IPS-NIHi7 (cell line): ENCODE data around the gene RAD17.
"Not testable (repeated sequence)": the region's sequence is repeated elsewhere in the genome, so short reads cannot be mapped to it uniquely, and the experiment has no call there.

Experiments
- DNase-seq: peaks from one replicate; pipeline ENCODE4 v3.0.0; 2012; ENCODE audit warnings: mixed read lengths; ENCODE audit errors: extremely low spot score

Gene RAD17

GRCh38 chr5:69374911-69375446 lies 5.4 kb downstream of the RAD17 start:
- no peak for DNase-seq

- DNase-seq, result no peak
Observed at GRCh38 chr5:69378376-69378775, 8.8 kb downstream of the RAD17 start.

DNA sequence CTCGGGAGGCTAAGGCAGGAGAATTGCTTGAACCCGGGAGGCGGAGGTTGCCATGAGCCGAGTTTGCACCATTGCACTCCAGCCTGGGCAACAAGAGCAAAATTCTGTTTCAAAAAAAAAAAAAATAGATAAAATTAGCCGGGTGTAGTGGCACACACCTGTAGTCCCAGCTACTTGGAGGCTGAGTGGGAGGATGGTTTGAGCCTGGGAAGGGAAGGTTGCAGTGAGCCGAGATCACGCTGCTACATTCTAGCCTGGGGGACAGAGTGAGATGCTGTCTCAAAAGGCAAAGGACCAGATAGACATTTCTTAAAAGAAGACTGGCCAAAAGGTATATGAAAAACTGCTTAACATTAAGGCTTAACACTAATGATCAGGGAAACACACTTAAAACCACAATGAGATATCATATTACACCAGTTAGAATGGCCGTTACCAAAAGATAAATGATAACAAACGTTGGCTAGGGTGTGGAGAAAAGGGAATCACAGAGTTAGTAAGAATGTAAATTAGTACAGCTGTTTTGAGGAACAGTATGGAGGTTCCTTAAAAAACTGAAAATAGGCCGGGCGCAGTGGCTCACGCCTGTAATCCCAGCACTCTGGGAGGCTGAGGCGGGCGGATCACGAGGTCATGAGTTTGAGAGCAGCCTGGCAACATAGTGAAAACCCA lies 35.2 kb downstream of the RAD17 start:
- DNase-seq, result no peak

DNA sequence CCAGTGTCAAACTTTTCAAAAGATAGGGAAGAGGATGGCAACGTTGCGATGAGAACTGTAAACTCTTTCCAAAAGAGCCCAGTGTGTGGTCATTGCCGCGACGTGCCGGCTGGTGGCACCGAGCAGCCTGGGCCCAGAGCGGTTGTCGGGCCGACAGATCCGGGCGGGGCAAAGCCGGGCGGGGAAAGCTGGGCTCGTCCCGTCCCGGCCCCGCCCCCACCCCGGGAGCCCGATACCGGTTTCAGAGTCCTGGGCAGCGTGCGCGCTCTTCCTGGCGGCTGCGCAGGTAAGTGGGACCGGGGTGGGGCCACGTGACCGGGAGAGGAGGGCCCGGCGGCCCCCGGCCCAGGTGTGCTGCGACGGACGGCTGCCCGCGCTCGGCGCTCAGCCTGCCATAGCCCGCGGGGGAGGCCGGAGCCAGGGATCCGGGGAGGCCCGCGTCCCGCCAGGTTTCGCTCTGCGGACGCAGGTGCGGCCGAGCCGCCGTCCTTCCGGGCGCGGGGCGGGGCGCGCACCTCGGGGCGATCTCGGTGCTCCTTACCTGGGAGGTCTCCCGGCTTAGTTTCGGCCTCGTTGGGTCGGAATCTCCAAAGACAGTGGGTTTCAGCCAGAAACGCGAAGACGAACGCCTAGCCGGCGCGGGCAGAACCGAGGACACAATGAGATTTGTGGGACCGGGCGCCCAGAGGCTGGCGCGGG lies 45.4 kb downstream of the RAD17 start, which contains the start of gene MARVELD2:
MARVELD2 (plus strand) TSS at position 232 of the 699 bp plus-strand sequence. CDS start 4,270 bp downstream, outside the sequence.
- peak; percentile 96 for DNase-seq

DNA sequence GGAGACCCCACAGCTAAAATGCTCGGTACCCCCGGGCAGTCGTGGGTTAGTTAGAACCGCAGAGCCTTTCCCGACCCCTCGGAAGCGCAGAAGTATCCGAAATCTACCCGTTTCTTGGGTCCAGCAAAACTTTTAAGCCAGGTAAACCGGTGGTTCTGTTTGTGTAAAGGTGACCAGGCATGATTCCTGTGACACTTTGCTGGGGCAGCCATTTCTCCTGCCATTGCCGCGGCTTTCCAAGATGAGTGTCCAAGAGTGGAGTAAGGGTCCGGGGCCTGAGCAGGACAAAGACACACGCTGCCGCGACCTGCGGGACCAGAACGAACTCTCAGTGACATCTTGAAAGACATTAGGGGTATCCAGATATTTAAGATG lies 46.0 kb downstream of the RAD17 start:
- DNase-seq, result peak; percentile 48

DNA sequence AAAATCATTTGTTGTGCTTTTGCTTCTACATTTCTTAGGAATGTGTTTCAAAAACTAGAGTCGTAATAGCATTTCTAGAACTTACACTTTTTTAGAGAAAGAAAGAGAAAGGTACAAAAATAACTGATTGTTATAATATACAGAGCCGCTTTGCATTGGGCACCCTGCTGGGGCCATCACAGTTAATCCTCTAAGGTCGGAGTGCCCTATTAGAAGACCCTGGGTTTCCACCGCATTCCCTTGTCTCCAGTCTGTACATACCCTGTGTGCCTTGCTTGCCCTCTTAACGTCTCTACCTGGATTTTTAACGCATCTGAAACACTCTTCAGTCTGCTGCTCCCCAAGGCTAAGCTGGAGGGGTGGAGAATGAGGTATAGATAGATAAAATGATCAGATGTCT lies 46.6 kb downstream of the RAD17 start:
- DNase-seq, result peak; percentile 20

GRCh38 chr5:69416699-69417098 lies 47.1 kb downstream of the RAD17 start:
- DNase-seq, result no peak

- DNase-seq, result no peak
Observed at GRCh38 chr5:69418554-69418953, 48.9 kb downstream of the RAD17 start.

DNA sequence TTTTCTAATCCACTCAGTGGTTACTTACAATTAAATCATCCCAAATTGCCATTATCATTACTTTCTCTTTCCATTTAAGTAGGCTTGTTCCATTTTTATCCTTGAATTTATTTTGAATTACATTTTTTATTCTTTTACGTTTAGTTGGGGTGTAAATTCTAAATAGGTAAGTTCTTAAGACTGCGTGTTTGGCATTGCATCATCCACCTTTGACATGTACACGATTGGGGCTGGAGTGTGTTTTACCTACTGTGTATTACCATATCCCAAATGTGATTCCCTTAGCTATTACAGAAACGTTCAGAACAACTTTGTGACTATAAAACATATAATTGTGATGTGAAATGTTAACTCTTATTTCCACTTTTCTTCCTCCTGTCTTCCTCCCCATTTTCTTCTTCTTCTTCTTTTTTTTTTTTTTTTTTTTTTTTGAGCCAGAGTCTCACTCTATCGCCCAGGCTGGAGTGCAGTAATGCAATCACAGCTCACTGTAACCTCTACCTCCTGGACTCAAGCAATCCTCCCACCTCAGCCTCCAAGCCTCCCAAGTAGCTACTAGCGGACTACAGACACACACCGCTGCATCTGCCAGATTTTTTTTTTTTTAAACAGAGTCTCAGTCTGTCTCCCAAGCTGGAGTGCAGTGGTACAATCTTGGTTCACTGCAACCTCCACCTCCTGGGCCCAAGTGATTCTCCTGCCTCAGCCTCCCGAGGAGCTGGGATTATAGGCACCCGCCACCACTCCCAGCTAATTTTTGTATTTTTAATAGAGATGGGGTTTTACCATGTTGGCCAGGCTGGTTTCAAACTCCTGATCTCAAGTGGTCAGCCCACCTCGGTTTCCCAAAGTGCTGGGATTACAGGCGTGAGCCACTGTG lies 62.0 kb downstream of the RAD17 start:
- no peak for DNase-seq

GRCh38 chr5:69432412-69433206 lies 63.0 kb downstream of the RAD17 start:
- no peak for DNase-seq

DNA sequence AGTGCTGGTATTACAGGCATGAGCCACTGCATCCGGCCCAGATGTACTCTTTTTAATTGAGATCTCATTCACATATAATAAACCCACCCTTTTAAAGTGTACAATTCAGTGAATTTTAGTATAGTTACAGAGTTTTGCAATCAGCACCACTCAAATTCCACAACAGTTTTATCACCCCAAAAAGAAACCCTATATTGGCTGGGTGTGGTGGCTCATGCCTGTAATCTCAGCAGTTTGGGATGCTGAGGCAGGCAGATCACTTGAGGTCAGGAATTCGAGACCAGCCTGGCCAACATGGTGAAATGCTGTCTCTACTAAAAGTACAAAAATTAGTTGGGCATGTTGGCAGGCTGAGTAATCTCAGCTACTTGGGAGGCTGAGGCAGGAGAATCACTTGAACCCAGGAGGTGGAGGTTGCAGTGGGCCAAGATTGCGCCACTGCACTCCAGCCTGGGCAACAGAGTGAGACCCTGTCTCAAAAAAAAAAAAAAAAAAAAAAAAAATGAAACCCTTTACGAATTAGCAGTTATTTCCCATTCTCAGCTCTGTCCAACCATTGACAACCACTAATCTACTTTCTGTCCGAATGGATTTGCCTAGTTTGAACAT lies 65.8 kb downstream of the RAD17 start:
- DNase-seq, result not testable (repeated sequence)

DNA sequence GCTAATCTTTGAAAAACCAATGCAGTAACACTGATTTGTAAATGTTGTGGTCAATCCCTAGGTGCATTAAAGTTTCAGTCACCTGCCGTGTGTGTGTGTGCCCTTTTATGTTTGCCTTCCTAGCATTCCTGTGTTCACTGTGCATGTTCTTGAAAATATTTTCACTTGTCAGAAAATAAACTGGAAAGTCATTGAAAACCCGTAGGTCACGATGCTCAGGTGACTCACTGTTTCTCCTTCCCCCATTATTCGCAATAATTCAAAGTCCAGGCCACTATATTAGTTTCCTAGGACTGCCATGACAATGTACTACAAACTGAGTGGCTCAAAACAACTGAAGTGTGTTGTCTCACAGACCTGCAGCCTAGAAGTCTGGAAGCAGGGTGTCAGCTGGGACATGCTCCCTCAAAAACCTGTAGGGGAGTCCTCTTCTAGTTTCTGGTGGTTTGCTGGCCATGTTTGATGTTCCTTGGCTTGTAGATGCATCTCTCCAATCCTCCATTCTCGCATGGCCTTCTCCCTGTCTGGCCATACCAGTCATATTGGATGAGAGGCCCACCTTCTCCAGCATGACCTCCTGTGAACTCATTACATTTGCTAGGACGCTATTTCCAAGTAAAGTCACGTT lies 74.6 kb downstream of the RAD17 start:
- no peak for DNase-seq

DNA sequence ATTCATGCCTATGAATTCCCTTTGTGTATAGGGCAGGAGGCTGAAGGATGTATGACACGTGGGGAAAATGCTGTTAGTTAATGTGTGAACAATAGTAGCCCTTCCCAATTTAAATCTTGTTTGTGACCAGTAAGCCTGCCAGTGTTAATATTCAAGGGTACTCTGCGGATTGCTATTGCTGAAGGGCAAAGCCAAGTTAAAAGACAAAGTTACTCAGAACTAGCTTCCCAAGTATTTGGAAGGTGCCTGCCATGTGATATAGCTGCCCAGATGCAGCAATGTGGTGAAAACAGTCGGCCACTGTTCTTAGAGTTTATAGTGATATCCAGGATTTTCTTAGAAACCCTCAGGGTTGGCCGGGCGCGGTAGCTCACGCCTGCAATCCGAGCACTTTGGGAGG lies 79.9 kb downstream of the RAD17 start:
- DNase-seq, result no peak

GRCh38 chr5:69450116-69450515 lies 80.5 kb downstream of the RAD17 start:
- DNase-seq, result no peak

DNA sequence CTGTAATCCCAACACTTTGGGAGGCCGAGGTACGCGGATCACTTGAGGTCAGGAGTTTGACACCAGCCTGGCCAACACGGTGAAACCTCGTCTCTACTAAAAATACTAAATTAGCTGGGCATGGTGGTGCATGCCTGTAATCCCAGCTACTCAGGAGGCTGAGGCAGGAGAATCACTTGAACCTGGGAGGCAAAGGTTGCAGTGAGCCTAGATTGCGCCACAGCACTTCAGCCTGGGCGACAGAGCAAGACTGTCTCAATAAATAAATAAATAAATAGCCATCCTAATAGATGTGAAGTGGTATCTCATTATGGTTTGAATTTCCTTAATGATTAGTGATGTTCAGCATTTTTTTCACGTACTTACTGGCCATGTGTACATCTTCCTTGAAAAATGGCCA lies 80.9 kb downstream of the RAD17 start:
- DNase-seq, result not testable (repeated sequence)

DNA sequence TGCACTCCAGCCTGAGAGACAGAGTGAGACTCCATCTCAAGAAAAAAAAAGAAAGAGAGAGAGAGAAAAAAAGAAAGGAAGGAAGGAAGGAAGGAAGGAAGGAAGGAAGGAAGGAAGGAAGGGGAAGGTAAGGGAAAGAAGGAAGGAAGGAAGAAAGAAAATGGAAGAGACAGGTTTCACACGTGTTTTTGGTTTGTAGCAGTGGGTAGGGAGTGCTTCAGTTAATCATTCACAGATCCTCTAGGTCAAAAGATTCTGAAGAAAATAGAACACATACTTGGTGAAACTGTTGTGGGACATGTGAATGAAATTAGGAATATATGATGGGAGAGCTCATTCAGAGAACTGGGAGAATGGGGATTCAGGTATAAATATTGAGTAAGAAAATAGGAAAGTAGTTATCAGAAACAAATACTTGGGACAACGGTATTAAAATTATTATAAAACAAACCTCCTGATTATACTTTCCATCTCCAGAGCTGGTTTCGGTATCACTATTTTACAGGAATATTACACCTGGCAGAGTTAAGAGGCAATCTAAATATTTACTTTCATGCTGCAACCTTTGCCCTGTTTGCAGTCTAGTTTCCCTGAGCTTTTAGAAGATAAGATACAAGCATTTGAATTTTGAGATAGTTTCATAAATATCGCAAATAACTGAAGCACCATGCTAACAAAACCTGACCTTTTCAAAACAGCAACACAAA lies 82.5 kb downstream of the RAD17 start:
- DNase-seq, result no peak

DNA sequence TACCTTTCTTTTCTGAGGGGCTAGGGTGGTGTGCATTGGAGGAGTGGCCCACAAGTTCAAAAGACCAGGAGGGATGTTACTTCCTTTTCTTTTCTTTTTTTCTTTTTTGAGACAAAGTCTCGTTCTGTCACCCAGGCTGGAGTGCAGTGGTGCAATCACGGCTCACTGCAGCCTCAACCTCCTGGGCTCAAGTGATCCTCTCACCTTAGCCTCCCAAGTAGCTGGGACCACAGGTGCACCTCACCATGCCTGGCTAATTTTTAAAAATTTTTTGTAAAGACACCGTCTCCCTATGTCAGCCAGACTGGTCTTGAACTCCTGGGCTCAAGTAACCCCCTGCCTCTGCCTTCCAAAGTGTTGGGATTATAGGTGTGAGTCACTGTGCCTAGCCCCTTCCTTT lies 83.9 kb downstream of the RAD17 start:
- DNase-seq, result not testable (repeated sequence)

DNA sequence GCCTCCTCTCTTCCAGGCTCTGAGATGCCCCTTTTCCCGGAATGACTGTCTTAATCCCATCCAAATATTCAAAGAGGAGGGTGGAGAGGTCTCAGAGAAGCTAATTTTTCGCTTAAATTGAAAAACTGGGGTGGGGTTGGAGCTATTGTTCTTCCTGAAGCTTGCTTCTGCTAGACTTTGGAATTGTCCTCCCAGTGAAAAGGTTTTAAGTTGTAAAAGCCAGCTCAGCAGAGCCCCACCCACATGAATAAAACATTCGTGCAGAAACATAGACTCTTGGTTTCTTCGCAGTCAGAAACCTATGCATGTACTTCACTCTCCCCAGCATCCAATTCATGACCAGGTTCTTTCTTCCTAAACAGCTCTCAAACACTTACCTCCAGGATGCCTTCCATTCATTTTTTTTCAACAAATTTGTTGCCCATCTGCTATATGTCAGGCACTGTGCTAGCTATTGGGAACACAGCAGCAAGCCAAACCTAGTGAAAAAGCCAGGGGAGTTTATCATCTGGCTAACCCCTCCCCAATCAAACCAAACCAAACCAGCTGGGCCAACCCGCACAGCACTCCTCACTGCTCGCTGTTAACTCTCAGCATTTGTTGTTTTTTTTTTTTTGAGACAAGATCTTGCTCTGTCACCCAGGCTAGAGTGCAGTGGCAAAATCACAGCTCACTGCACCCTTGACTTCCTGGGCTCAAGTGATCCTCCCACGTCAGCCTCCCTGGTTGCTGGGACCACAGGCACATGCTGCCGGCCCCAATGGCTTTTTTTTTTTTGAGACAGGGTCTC lies 85.0 kb downstream of the RAD17 start:
- DNase-seq, result no peak

- DNase-seq, result not testable (repeated sequence)
Observed at GRCh38 chr5:69455428-69455988, 85.9 kb downstream of the RAD17 start.
